ENCODE data around the gene PFKFB3. TPM values are rescaled to one million over a fixed set of nuclear protein-coding genes. Genes with fewer than 3 reads are reported as not detected.

PFKFB3 gene
- total and polyA plus RNA-seq, 9 of the 15 experiments (the other 6 are each of a cell fraction or from before 2014, with no cell fraction given), result 0.46 to 21.6 (median 7.8) TPM

- CTCF ChIA-PET (ENCODE audit: low intra/inter-chr PET ratio), result no interaction called here
- no TSS peak for BruUV-seq (replicated peaks)
- in situ Hi-C loops (cut with MboI), result no loop called here
These were observed 53.7 kb downstream of the PFKFB3 start for GRCh38 chr10:6256439-6256838.

GRCh38 chr10:6259153-6259552 lies 56.4 kb downstream of the PFKFB3 start:
- H2AFZ ChIP-seq (ENCODE audit: low read depth, low read length), result no peak overlapping the region
- no peak for DNase-seq (ENCODE audit: extremely low read depth in 1 of 4, low spot score in 3 of 4)
- no peaks in the 10 kb centered on the region for H4K20me1 ChIP-seq (replicated peaks; ENCODE audit: control insufficient read depth, insufficient read depth, low read length)
- no peak for FAIRE-seq
- no peak overlapping the region for H3K27ac ChIP-seq (ENCODE audit: extremely low read depth, low read depth, low read length)
- CTCF ChIA-PET (ENCODE audit: low intra/inter-chr PET ratio), result no interaction called here
- in situ Hi-C loops (cut with MboI), result no loop called here
- intact Hi-C loops (cut with micrococcal nuclease), result no loop called here
- TF ChIP-seq CREBBP (IDR thresholded peaks at IDR 0.05; ENCODE audit: low read depth, low read length) (peak; percentile 52), ZFPM2 (CRISPR knock-in tag; IDR thresholded peaks at IDR 0.05) (no peak), MEF2D (tag; conservative IDR thresholded peaks at IDR 0.05; ENCODE audit: low read depth) (no peak)
- TF ChIP-seq, protein P1, sequence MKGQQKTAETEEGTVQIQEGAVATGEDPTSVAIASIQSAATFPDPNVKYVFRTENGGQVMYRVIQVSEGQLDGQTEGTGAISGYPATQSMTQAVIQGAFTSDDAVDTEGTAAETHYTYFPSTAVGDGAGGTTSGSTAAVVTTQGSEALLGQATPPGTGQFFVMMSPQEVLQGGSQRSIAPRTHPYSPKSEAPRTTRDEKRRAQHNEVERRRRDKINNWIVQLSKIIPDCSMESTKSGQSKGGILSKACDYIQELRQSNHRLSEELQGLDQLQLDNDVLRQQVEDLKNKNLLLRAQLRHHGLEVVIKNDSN (CRISPR knock-in tag; IDR thresholded peaks at IDR 0.05), result no peak
- no peaks in the 10 kb centered on the region for H3K36me3 ChIP-seq (ENCODE audit: control insufficient read depth, insufficient read depth, low read length)
- H3K4me2 ChIP-seq (ENCODE audit: insufficient read depth, low read length), result no peak overlapping the region
- no peak for ATAC-seq
- H3K4me3 ChIP-seq, result no peak overlapping the region
- H3K27me3 ChIP-seq (ENCODE audit: control insufficient read depth in 2 of 2, insufficient read depth in 2 of 2, low read length in 2 of 2), result peaks cover 4 to 12% of the 10 kb centered on the region in 2 experiments; a peak in 3 of 5 replicates
- no peaks in the 10 kb centered on the region for H3K9me1 ChIP-seq (ENCODE audit: control insufficient read depth, insufficient read depth, low read length)
- no peaks in the 10 kb centered on the region for H3K79me2 ChIP-seq (ENCODE audit: control insufficient read depth, insufficient read depth, low read length)
- H3K4me1 ChIP-seq (replicated peaks in 1 of 2; ENCODE audit: control insufficient read depth in 2 of 2, insufficient read depth in 2 of 2, low read length in 2 of 2), result no peaks in the 10 kb centered on the region
- H3K9me3 ChIP-seq (replicated peaks; ENCODE audit: control insufficient read depth, insufficient read depth, low read depth, low read length), result no peaks in the 10 kb centered on the region; the same call in none of the 2 replicates
- no TSS peak for BruUV-seq (replicated peaks)
- POLR2A ChIA-PET, result no interaction called here
- H3K9ac ChIP-seq (ENCODE audit: insufficient read depth in 1 of 2, low read depth in 2 of 2, low read length in 2 of 2), result no peak overlapping the region

More at GRCh38 chr10:6256439-6256838, 53.7 kb downstream of the PFKFB3 start:
- peaks cover 6 to 12% of the 10 kb centered on the region in 2 experiments for H3K27me3 ChIP-seq (ENCODE audit: control insufficient read depth in 2 of 2, insufficient read depth in 2 of 2, low read length in 2 of 2)
- ATAC-seq (no peak), FAIRE-seq (no peak), DNase-seq (ENCODE audit: extremely low read depth in 1 of 4, low spot score in 3 of 4) (no peak)
- H3K4me1 ChIP-seq (replicated peaks in 1 of 2; ENCODE audit: control insufficient read depth in 2 of 2, insufficient read depth in 2 of 2, low read length in 2 of 2), result no peaks in the 10 kb centered on the region
- no peaks in the 10 kb centered on the region; the same call in 1 of the 2 replicates for H3K9me3 ChIP-seq (replicated peaks; ENCODE audit: control insufficient read depth, insufficient read depth, low read depth, low read length)
- no peaks in the 10 kb centered on the region for H4K20me1 ChIP-seq (replicated peaks; ENCODE audit: control insufficient read depth, insufficient read depth, low read length)
- 13% methylated on average over 8 of the region's 8 CpGs for WGBS (ENCODE audit: insufficient coverage, low coverage, missing lambda C conversion rate)
- no peak for TF ChIP-seq MITF (IDR thresholded peaks at IDR 0.05)
- no peak for TF ChIP-seq RUNX1 (IDR thresholded peaks at IDR 0.05; ENCODE audit: low read depth)
- TF ChIP-seq GTF2F1 (IDR thresholded peaks at IDR 0.05; ENCODE audit: low read depth, low read length), result no peak
- TF ChIP-seq NELFE (IDR thresholded peaks at IDR 0.05; ENCODE audit: insufficient read depth, insufficient read length), result no peak
- TF ChIP-seq TFAM (CRISPR knock-in tag; conservative IDR thresholded peaks at IDR 0.05), result no peak
- H3K4me3 ChIP-seq, result no peak overlapping the region
- POLR2A ChIA-PET, result no interaction called here
- no peaks in the 10 kb centered on the region for H3K36me3 ChIP-seq (ENCODE audit: control insufficient read depth, insufficient read depth, low read length)
- no peak overlapping the region for H3K27ac ChIP-seq (ENCODE audit: extremely low read depth, low read depth, low read length)
- H3K9me1 ChIP-seq (ENCODE audit: control insufficient read depth, insufficient read depth, low read length), result no peaks in the 10 kb centered on the region
- H3K79me2 ChIP-seq (ENCODE audit: control insufficient read depth, insufficient read depth, low read length), result no peaks in the 10 kb centered on the region
- no peak overlapping the region for H2AFZ ChIP-seq (ENCODE audit: low read depth, low read length)
- intact Hi-C loops (cut with micrococcal nuclease), result no loop called here
- H3K9ac ChIP-seq (ENCODE audit: insufficient read depth in 1 of 2, low read depth in 2 of 2, low read length in 2 of 2), result no peak overlapping the region
- H3K4me2 ChIP-seq (ENCODE audit: insufficient read depth, low read length), result no peak overlapping the region
